Myocyte (in vitro differentiated cells): ENCODE results near the gene CREM. TPM values are rescaled to one million over a fixed set of nuclear protein-coding genes. Genes with fewer than 3 reads are reported as not detected.

Experiments used
- microRNA-seq: library from miRNA; unstranded; fragments of <30 nt; microRNA quantifications from one replicate; pipeline ENCODE4, GENCODE V29; 2016
- total RNA-seq: library from RNA; depleted of rRNA; stranded (reverse); fragments of >200 nt; gene quantifications from 2 replicates; pipeline ENCODE4 v1.2.3, GENCODE V29; 2014

Gene CREM
- total RNA-seq, 1 donor from 2014 or later, result 75.2 TPM

Small RNAs within 50 kb of the gene (microRNA-seq; reads per million reads assigned to microRNA genes)
- gene MIR3611, result 5.5 reads per million, percentile 23 among the genes with 10 or more reads in this experiment

Other genes with a start within 250 kb of the CREM start
- gene CUL2, start 36.5 kb upstream of the CREM start, total RNA-seq, result 31.2 and 39.4 TPM in 2 replicates
- gene CCNY, start 209.7 kb downstream of the CREM start, total RNA-seq, result 99.7 and 125 TPM in 2 replicates